HL-60 (cell line): ENCODE results near the gene SNAI1.

ENCODE experiments used
- DNase-seq, 2 experiments: peaks; one replicate each; pipeline ENCODE4 v3.0.0-alpha.2; 2010 to 2020; ENCODE audit warnings: low read depth in 1 of 2, low spot score in 1 of 2
- H3K27ac ChIP-seq: fragments of 250-450 bp; sonication (Bioruptor Pico); replicated peaks from 2 replicates; pipeline ENCODE4 v1.5.1; 2020; ENCODE audit warnings: mild to moderate bottlenecking, moderate library complexity
- H3K27me3 ChIP-seq: fragments of 250-450 bp; sonication (Bioruptor Pico); 2 replicates; pipeline ENCODE4 v1.5.1; 2021; ENCODE audit warnings: mild to moderate bottlenecking, moderate library complexity; ENCODE audit not compliant: insufficient read depth, poor library complexity, severe bottlenecking
- H3K4me3 ChIP-seq: replicated peaks from 2 replicates; pipeline ENCODE4 v1.5.1; 2011; ENCODE audit warnings: mild to moderate bottlenecking, control low read depth, low read length; ENCODE audit not compliant: insufficient read depth
- CTCF ChIP-seq: IDR thresholded peaks from one replicate; pipeline ENCODE4 v1.5.1; 2011; ENCODE audit warnings: low read length, control low read depth, inconsistent platforms; ENCODE audit not compliant: insufficient read depth
- GABPA ChIP-seq: IDR thresholded peaks from 2 replicates; pipeline ENCODE4 v1.6.1; 2012; ENCODE audit warnings: low read depth
- POLR2AphosphoS5 ChIP-seq: IDR thresholded peaks from 2 replicates; pipeline ENCODE4 v1.6.1; 2012; ENCODE audit warnings: low read depth
- SPI1 ChIP-seq: IDR thresholded peaks from 2 replicates; pipeline ENCODE4 v1.6.1; 2012; ENCODE audit warnings: low read depth, mild to moderate bottlenecking, borderline replicate concordance
- long read RNA-seq: library from polyadenylated mRNA; unstranded; transcript quantifications from one replicate; pipeline ENCODE4 v2.0.0, GENCODE V29; 2020
- TF ChIP-seq, protein P1 (sequence below): IDR thresholded peaks from 2 replicates; pipeline ENCODE4 v1.6.1; 2012; ENCODE audit warnings: low read depth; ENCODE audit not compliant: insufficient replicate concordance

Gene SNAI1
- long read RNA-seq, partial matches to known transcripts: 0 of 3 reads
- long read RNA-seq, other reads (novel, unspliced or antisense): 0 of 3 reads

DNA sequence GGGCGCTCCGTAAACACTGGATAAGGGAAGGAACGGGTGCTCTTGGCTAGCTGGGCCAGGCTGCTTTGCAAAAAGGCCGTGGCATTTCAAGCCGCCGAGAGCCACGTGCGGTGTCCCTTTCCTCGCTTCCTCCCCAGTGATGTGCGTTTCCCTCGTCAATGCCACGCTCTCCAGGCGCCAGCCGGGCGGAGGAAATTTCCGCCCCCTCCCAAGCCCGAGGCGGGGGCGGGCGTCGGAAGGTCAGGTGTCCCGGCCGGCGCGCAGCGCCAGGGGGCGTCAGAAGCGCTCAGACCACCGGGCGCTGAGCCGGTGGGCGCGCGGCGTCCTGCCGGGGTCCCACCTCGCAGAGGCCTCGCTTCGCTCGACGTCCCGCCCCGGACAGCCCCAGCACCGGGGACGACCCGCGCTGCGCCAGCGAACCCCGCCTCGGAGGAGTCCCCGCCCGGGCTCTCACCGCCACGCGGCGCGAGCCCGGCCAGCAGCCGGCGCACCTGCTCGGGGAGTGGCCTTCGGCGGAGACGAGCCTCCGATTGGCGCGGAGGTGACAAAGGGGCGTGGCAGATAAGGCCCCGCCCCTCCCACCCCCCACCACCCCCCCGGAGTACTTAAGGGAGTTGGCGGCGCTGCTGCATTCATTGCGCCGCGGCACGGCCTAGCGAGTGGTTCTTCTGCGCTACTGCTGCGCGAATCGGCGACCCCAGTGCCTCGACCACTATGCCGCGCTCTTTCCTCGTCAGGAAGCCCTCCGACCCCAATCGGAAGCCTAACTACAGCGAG is at the start of gene SNAI1:
SNAI1 (plus strand) TSS at position 635 of the 777 bp plus-strand sequence; CDS start at position 715, 80 bp downstream.
- H3K27ac ChIP-seq: peak within 1 kb of the TSS; percentile 31; the same call in 1 of the 2 replicates
- TF ChIP-seq POLR2AphosphoS5 (peak; percentile 85; the same call in 1 of the 2 replicates), GABPA (no peak; the same call in 1 of the 2 replicates)
- peak within 1 kb of the TSS; percentile 40 for H3K4me3 ChIP-seq
- no peaks in the 10 kb centered on the region for H3K27me3 ChIP-seq
- DNase-seq: peak; percentile 68 to 79

- TF ChIP-seq SPI1 (no peak), GABPA (no peak), CTCF (no peak), POLR2AphosphoS5 (no peak)
- TF ChIP-seq, protein P1, sequence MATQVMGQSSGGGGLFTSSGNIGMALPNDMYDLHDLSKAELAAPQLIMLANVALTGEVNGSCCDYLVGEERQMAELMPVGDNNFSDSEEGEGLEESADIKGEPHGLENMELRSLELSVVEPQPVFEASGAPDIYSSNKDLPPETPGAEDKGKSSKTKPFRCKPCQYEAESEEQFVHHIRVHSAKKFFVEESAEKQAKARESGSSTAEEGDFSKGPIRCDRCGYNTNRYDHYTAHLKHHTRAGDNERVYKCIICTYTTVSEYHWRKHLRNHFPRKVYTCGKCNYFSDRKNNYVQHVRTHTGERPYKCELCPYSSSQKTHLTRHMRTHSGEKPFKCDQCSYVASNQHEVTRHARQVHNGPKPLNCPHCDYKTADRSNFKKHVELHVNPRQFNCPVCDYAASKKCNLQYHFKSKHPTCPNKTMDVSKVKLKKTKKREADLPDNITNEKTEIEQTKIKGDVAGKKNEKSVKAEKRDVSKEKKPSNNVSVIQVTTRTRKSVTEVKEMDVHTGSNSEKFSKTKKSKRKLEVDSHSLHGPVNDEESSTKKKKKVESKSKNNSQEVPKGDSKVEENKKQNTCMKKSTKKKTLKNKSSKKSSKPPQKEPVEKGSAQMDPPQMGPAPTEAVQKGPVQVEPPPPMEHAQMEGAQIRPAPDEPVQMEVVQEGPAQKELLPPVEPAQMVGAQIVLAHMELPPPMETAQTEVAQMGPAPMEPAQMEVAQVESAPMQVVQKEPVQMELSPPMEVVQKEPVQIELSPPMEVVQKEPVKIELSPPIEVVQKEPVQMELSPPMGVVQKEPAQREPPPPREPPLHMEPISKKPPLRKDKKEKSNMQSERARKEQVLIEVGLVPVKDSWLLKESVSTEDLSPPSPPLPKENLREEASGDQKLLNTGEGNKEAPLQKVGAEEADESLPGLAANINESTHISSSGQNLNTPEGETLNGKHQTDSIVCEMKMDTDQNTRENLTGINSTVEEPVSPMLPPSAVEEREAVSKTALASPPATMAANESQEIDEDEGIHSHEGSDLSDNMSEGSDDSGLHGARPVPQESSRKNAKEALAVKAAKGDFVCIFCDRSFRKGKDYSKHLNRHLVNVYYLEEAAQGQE: no peak
- peak overlapping the region; percentile 27 for H3K4me3 ChIP-seq
- H3K27ac ChIP-seq: peak overlapping the region; percentile 79
- no peaks in the 10 kb centered on the region for H3K27me3 ChIP-seq
- DNase-seq: no peak
Observed at GRCh38 chr20:49935746-49936152, 47.0 kb upstream of the SNAI1 start.

DNA sequence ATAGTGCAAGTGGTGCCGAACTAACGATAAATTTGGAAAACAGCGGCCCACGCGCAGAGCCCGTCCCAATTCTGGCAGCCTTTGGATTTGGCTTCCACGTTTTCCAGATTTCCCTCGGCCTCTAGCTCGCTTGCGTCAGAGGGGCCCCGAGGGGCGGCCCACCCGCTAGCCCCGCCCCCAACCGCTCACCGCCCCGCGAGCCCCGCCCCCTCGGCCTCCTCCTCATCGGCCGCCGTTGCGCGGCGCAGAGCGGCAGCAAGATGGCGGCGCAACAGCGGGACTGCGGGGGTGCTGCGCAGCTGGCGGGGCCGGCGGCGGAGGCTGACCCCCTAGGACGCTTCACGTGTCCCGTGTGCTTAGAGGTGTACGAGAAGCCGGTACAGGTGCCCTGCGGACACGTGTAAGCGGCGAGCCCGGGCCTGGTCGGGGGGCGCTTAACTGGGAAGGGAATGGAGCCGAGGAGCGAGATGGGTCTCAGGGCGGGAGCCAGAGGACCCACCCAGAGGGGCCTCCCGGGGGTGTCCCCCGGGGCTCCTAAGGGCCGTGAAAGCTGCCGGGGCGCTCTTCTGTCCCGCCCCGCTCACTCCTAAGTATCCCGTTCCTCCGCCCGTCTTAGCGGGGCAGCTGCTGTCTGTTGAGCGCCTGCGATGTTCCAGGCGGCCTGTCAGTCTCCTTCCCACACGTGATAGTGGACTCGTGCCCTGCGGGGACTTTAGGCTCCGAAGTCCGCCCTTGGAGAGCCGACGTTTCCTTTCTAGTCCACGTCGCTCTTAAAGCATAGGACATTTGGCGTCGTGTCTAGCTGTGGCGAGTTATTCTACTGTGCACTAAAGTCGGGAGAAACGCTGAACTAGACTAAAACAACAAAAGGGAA is 46.4 kb upstream of the SNAI1 start, which contains the start of gene RNF114:
RNF114 (plus strand) TSS at position 245 of the 874 bp plus-strand sequence; CDS start at position 261, 16 bp downstream.
- peak; percentile 84 to 89 for DNase-seq
- Histone ChIP-seq H3K4me3 (peak within 1 kb of the TSS; percentile 93), H3K27me3 (no peaks in the 10 kb centered on the region)

More for the DNA sequence above, 46.4 kb upstream of the SNAI1 start, which contains the start of gene RNF114:
- peak; percentile 82; the same call in 1 of the 2 replicates for TF ChIP-seq SPI1
- no peak for TF ChIP-seq GABPA
- TF ChIP-seq, protein P1: peak; percentile 52
- TF ChIP-seq CTCF: no peak
- TF ChIP-seq POLR2AphosphoS5: peak; percentile 78
- peak within 1 kb of the TSS; percentile 88 for H3K27ac ChIP-seq
